Mesendoderm (in vitro differentiated cells): ENCODE measurements around the gene CFAP141.

Experiments
- DNase-seq: peaks from one replicate; pipeline ENCODE4 v3.0.0; 2013
- H2AK5ac ChIP-seq: 2 replicates; pipeline ENCODE4 v1.6.1; 2013; ENCODE audit warnings: low read length, inconsistent platforms
- H2BK120ac ChIP-seq: 2 replicates; pipeline ENCODE4 v1.6.1; 2013; ENCODE audit warnings: low read depth, mild to moderate bottlenecking, low read length, moderate library complexity, mixed read lengths
- H2BK15ac ChIP-seq: replicated peaks from 2 replicates; pipeline ENCODE4 v1.6.1; 2013; ENCODE audit warnings: low read depth, mild to moderate bottlenecking, moderate library complexity
- H2BK5ac ChIP-seq: 2 replicates; pipeline ENCODE4 v1.6.1; 2013; ENCODE audit warnings: low read length, inconsistent platforms
- H3K18ac ChIP-seq: 2 replicates; pipeline ENCODE4 v1.6.1; 2013; ENCODE audit warnings: mild to moderate bottlenecking, low read length, mixed read lengths
- H3K23ac ChIP-seq: one replicate; pipeline ENCODE4 v1.6.1; 2013; ENCODE audit warnings: low read length
- H3K27ac ChIP-seq: 2 replicates; pipeline ENCODE4 v1.5.1; 2013; ENCODE audit warnings: low read depth, mild to moderate bottlenecking, inconsistent platforms, low read length, moderate library complexity
- H3K27me3 ChIP-seq: 2 replicates; pipeline ENCODE4 v1.6.1; 2013; ENCODE audit warnings: low read length, control low read depth, mild to moderate bottlenecking, inconsistent platforms; ENCODE audit not compliant: insufficient read depth, poor library complexity
- H3K36me3 ChIP-seq: 2 replicates; pipeline ENCODE4 v1.6.1; 2013; ENCODE audit warnings: low read length, inconsistent platforms; ENCODE audit not compliant: control insufficient read depth, insufficient read depth
- H3K4ac ChIP-seq: one replicate; pipeline ENCODE4 v1.6.1; 2013; ENCODE audit warnings: low read depth, mild to moderate bottlenecking, low read length, moderate library complexity
- H3K4me1 ChIP-seq: 2 replicates; pipeline ENCODE4 v1.6.1; 2013; ENCODE audit warnings: low read depth, low read length, inconsistent platforms; ENCODE audit not compliant: control insufficient read depth
- H3K4me2 ChIP-seq: 2 replicates; pipeline ENCODE4 v1.6.1; 2013; ENCODE audit warnings: low read length
- H3K4me3 ChIP-seq: 2 replicates; pipeline ENCODE4 v1.5.1; 2013; ENCODE audit warnings: mild to moderate bottlenecking, low read length
- H3K56ac ChIP-seq: one replicate; pipeline ENCODE4 v1.6.1; 2013; ENCODE audit warnings: low read length
- H3K79me1 ChIP-seq: 2 replicates; pipeline ENCODE4 v1.6.1; 2013; ENCODE audit warnings: low read length, inconsistent platforms
- H3K79me2 ChIP-seq: 2 replicates; pipeline ENCODE4 v1.6.1; 2013; ENCODE audit warnings: mild to moderate bottlenecking, low read length; ENCODE audit not compliant: control insufficient read depth, insufficient read depth
- H3K9ac ChIP-seq: 2 replicates; pipeline ENCODE4 v1.6.1; 2013; ENCODE audit warnings: low read length, inconsistent platforms
- H4K5ac ChIP-seq: one replicate; pipeline ENCODE4 v1.6.1; 2013; ENCODE audit warnings: low read length
- H4K8ac ChIP-seq: one replicate; pipeline ENCODE4 v1.6.1; 2013; ENCODE audit warnings: low read depth, mild to moderate bottlenecking, control low read depth, low read length, moderate library complexity
- WGBS: extraction: QIAGEN DNeasy Blood & Tissue Kit; methylation state at CpG from one replicate; pipeline ENCODE4 v1.1.7; 2013; ENCODE audit warnings: low lambda C conversion rate, missing lambda C conversion rate; ENCODE audit not compliant: insufficient coverage; ENCODE audit errors: extremely low coverage; 5-methylcytosine and 5-hydroxymethylcytosine counted together

CFAP141 gene

DNA sequence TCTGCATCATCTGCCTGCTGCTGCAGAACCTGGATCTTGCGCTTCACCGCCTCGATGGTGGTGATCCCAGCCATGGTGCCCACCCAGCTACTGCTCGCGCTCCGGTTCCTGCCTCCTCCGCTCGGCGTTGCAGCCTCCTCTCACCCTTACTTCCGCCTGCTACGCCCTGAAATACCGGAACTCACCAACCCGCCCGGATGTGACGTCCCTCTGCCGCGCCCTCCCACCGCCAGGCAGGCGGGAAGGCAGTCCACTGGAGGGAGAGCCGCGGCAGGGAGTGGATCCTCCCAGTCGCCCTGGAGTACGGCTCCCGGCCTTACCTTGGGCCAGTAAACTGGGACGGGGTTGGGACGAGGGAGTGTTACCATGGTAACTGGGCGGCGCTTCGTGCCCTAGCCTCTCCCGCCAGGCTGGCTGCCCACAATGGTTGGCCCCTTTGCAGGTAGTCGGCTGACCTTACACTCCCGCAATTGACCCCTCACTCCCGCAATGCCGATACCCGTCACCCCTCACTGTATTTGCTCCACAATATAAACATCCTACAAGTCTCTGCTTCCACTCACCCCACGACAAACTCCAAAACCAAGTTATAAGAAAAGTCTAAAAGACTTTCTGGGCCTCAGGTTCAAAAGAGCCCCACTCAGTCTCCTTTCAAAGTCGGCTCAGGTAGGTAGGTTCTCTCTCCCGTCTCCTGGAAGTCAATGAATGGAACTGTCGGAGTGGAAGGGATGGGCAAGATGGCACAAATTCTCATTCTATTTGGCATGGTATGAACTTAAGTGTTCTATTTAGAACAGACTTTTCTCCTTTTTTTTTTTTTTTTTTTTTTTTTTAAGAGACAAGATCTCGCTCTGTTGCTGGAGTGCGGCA, 22.9 kb downstream of the CFAP141 start:
- Histone ChIP-seq H3K36me3 (peaks cover 2% of the 10 kb centered on the region), H3K56ac (peak overlapping the region; percentile 97), H4K8ac (no peak overlapping the region), H3K4ac (peak overlapping the region; percentile 24), H3K18ac (peak overlapping the region; percentile 54), H3K4me3 (peak overlapping the region; percentile 87), H3K9ac (peak overlapping the region; percentile 93), H2BK5ac (peak overlapping the region; percentile 58), H2BK15ac (no peak overlapping the region), H3K27ac (peak overlapping the region; percentile 81), H3K4me2 (peak overlapping the region; percentile 38), H2AK5ac (no peak overlapping the region), H4K5ac (no peak overlapping the region), H2BK120ac (no peak overlapping the region), H3K23ac (no peak overlapping the region), H3K27me3 (no peaks in the 10 kb centered on the region), H3K79me2 (peaks cover 45% of the 10 kb centered on the region), H3K4me1 (peaks cover 11% of the 10 kb centered on the region), H3K79me1 (no peaks in the 10 kb centered on the region)
- peak; percentile 100 for DNase-seq
- no CpG with 5 or more reads among the region's 41 CpGs for WGBS

DNA sequence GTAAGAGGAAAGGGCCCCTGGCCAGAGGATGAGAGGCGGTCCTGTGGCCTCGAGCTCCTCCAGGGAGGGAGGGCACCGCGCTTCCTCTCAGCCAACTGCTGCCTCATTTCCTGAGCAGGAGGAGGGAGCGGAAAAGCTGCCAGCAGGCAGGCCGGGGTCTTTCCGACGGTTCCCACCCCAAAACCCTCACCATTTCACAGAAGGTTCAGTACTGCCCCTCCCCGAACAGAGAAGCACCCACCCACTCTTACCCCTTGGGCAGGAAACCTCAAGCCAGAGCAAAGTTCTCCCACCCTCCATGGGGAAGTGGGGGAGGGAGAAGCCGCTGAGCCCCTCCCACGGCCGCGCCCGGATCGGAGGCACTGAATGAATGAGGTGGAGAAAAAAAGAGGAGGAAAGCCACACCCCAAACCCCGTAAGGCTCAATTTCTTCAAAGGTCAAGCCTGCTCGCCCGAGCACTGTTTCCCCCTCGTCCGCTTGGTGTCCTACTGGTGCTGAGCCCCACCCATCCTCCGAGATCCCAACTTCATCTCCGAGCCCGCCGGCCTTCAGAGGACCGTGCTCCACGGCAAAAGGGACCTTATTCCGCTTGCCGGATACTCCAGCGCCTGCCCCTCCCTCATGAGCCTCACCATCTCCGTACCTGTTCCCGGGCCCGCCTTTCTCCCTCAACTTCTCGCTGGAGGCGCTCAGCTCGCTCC, 23.6 kb downstream of the CFAP141 start:
- no peak overlapping the region for H4K8ac ChIP-seq
- H3K23ac ChIP-seq, result no peak overlapping the region
- peaks cover 11% of the 10 kb centered on the region for H3K4me1 ChIP-seq
- peaks cover 52% of the 10 kb centered on the region for H3K79me2 ChIP-seq
- peak overlapping the region; percentile 93 for H3K9ac ChIP-seq
- H2AK5ac ChIP-seq, result no peak overlapping the region
- peak; percentile 76 for DNase-seq
- H4K5ac ChIP-seq, result no peak overlapping the region
- WGBS, result no CpG with 5 or more reads among the region's 35 CpGs
- peak overlapping the region; percentile 81 for H3K27ac ChIP-seq
- H3K4me3 ChIP-seq, result peak overlapping the region; percentile 87
- H2BK120ac ChIP-seq, result no peak overlapping the region
- no peak overlapping the region for H2BK15ac ChIP-seq
- H3K56ac ChIP-seq, result peak overlapping the region; percentile 97
- no peaks in the 10 kb centered on the region for H3K27me3 ChIP-seq
- no peaks in the 10 kb centered on the region for H3K79me1 ChIP-seq
- H2BK5ac ChIP-seq, result peak overlapping the region; percentile 58
- peaks cover 2% of the 10 kb centered on the region for H3K36me3 ChIP-seq
- peak overlapping the region; percentile 52 for H3K18ac ChIP-seq
- peak overlapping the region; percentile 39 for H3K4ac ChIP-seq
- H3K4me2 ChIP-seq, result peak overlapping the region; percentile 59

DNA sequence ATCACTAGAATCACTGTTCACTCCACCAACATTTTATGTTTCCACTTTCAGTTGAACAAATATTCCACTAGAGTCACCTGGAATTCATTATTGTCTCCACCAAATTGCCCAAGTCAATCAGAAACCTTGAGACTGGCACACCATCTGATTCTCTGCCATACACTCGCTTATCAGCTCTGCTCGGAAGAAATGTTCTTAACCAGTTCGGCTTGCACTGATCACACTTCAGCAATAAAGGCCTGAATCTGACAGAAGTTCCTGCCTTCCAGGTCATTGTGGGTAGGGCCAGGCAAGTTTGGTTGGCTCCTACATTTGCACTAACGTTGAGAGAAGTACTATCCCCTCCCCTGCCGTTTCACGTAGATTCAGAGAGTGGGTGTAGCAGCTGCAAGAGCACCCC, 24.2 kb downstream of the CFAP141 start:
- Histone ChIP-seq H3K27ac (peak overlapping the region; percentile 81), H2BK15ac (no peak overlapping the region), H3K36me3 (peaks cover 2% of the 10 kb centered on the region), H3K23ac (no peak overlapping the region), H3K79me1 (no peaks in the 10 kb centered on the region), H2BK120ac (no peak overlapping the region), H3K56ac (peak overlapping the region; percentile 97), H2AK5ac (no peak overlapping the region), H4K5ac (no peak overlapping the region), H3K27me3 (no peaks in the 10 kb centered on the region), H2BK5ac (no peak overlapping the region), H3K4me1 (peaks cover 11% of the 10 kb centered on the region), H3K79me2 (peaks cover 58% of the 10 kb centered on the region), H3K4ac (no peak overlapping the region), H3K4me2 (peak overlapping the region; percentile 59), H4K8ac (no peak overlapping the region), H3K18ac (no peak overlapping the region), H3K9ac (peak overlapping the region; percentile 93), H3K4me3 (peak overlapping the region; percentile 87)
- no peak for DNase-seq
- WGBS, result no CpG with 5 or more reads among the region's 6 CpGs

DNA sequence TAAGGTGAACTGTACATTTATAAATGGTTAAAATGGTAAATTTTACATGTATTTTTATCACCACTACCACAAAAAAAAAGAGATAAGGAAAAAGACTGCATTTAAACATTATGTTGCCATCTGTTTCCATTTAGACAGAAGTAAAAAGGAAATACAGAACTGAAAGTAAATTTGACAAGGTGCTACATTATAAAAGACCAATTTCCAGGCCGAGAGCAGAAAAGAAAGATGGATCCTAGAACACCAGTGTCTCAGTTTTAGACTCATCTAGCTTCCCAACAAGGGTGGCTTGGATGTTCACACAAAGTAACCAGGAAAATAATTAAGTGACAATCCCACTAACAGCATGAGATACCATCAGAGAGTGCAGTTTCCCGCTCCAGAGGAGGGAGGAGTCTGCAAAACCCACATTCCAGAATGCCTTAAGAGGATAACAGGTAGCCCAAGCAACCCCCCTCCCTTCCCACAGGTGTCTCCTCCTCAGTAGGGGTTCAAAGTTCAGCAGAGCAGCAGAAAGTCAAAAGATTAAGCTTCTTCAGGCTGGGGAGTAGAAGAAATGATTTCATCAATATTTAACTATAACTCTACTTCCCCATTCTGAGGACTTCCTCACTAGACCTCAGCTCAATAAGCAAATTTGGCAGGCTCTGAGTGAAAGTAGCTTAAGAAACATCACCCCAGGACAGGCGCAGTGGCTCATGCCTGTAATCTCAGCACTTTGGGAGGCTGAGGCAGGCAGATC, 26.0 kb downstream of the CFAP141 start:
- Histone ChIP-seq H2BK5ac (no peak overlapping the region), H3K79me1 (peaks cover 7% of the 10 kb centered on the region), H2BK15ac (no peak overlapping the region), H3K4ac (no peak overlapping the region), H3K79me2 (peaks cover 76% of the 10 kb centered on the region), H3K23ac (no peak overlapping the region), H4K5ac (no peak overlapping the region), H3K36me3 (peaks cover 7% of the 10 kb centered on the region), H3K4me1 (peaks cover 11% of the 10 kb centered on the region), H3K27ac (no peak overlapping the region), H3K9ac (peak overlapping the region; percentile 41), H2AK5ac (no peak overlapping the region), H2BK120ac (no peak overlapping the region), H3K18ac (no peak overlapping the region), H3K27me3 (no peaks in the 10 kb centered on the region), H3K56ac (no peak overlapping the region), H4K8ac (no peak overlapping the region), H3K4me3 (no peak overlapping the region), H3K4me2 (peak overlapping the region; percentile 42)
- DNase-seq, result peak; percentile 78
- no CpG with 5 or more reads among the region's 3 CpGs for WGBS

DNA sequence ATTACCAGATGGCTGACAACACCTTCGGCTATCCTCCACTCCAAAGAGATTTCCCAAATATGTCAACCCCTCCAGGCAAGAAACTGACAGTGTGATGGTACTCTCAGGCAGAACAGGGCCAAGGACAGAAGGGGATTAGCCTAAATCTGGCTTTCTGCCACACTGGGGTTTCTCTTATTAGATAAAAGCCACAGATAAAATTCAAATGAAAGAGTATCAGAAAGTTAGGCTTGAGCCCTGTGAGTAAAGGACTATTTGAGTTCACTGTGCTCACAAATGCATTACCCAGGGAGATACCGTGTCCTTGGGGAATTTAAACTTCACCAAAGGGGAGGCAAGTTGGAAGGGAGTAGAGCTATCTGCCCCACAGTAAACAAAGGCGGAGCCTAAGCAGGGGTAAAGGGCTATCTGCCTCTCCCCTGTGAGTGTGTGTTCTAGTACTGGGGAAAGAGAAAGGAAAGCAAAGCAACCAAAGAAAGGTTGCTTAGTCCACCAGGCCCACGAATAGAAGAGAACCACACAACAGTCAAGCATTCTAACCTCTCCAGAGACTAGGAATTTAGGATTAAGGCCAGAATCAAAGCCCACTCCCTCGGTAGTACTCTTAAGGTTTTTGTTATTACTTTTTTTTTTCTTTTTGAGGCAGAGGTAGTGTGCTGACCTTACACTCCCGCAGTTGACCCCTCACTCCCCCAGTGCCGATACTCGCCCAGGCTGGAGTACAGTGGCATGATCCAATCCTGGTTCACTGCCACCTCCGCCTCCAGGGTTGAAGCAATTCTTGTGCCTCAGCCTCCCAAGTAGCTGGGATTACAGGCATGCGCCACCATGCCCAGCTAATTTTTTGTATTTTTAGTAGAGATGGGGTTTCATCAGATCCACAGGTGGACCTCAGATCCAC, 27.0 kb downstream of the CFAP141 start:
- no peak overlapping the region for H3K4me2 ChIP-seq
- peak overlapping the region; percentile 57 for H3K56ac ChIP-seq
- no peak overlapping the region for H2BK15ac ChIP-seq
- no peak overlapping the region for H3K4me3 ChIP-seq
- no peak overlapping the region for H4K5ac ChIP-seq
- peak overlapping the region; percentile 27 for H3K9ac ChIP-seq
- H3K4ac ChIP-seq, result no peak overlapping the region
- no peak overlapping the region for H3K18ac ChIP-seq
- WGBS, result no CpG with 5 or more reads among the region's 10 CpGs
- H3K79me1 ChIP-seq, result peaks cover 7% of the 10 kb centered on the region
- no peak overlapping the region for H4K8ac ChIP-seq
- H3K23ac ChIP-seq, result peak overlapping the region; percentile 57
- DNase-seq, result peak; percentile 33
- peaks cover 82% of the 10 kb centered on the region for H3K79me2 ChIP-seq
- H2BK120ac ChIP-seq, result no peak overlapping the region
- no peak overlapping the region for H2BK5ac ChIP-seq
- peaks cover 7% of the 10 kb centered on the region for H3K36me3 ChIP-seq
- no peaks in the 10 kb centered on the region for H3K27me3 ChIP-seq
- H3K4me1 ChIP-seq, result peaks cover 11% of the 10 kb centered on the region
- no peak overlapping the region for H2AK5ac ChIP-seq
- no peak overlapping the region for H3K27ac ChIP-seq
